HL-60 (cell line): ENCODE data around the gene NEGR1.

Source experiments
- DNase-seq, 2 experiments: peaks; one replicate each; pipeline ENCODE4 v3.0.0-alpha.2; 2010 to 2020; ENCODE audit warnings: low read depth in 1 of 2, low spot score in 1 of 2
- H3K27ac ChIP-seq: fragments of 250-450 bp; sonication (Bioruptor Pico); replicated peaks from 2 replicates; pipeline ENCODE4 v1.5.1; 2020; ENCODE audit warnings: mild to moderate bottlenecking, moderate library complexity
- H3K27me3 ChIP-seq: fragments of 250-450 bp; sonication (Bioruptor Pico); 2 replicates; pipeline ENCODE4 v1.5.1; 2021; ENCODE audit warnings: mild to moderate bottlenecking, moderate library complexity; ENCODE audit not compliant: insufficient read depth, poor library complexity, severe bottlenecking
- H3K4me3 ChIP-seq: replicated peaks from 2 replicates; pipeline ENCODE4 v1.5.1; 2011; ENCODE audit warnings: mild to moderate bottlenecking, control low read depth, low read length; ENCODE audit not compliant: insufficient read depth
- GABPA ChIP-seq: IDR thresholded peaks from 2 replicates; pipeline ENCODE4 v1.6.1; 2012; ENCODE audit warnings: low read depth
- POLR2AphosphoS5 ChIP-seq: IDR thresholded peaks from 2 replicates; pipeline ENCODE4 v1.6.1; 2012; ENCODE audit warnings: low read depth
- SPI1 ChIP-seq: IDR thresholded peaks from 2 replicates; pipeline ENCODE4 v1.6.1; 2012; ENCODE audit warnings: low read depth, mild to moderate bottlenecking, borderline replicate concordance
- TF ChIP-seq, protein P1 (sequence below): IDR thresholded peaks from 2 replicates; pipeline ENCODE4 v1.6.1; 2012; ENCODE audit warnings: low read depth; ENCODE audit not compliant: insufficient replicate concordance
- TF ChIP-seq, protein P2 (sequence below): IDR thresholded peaks from one replicate; pipeline ENCODE4 v1.5.1; 2011; ENCODE audit warnings: low read length, control low read depth, inconsistent platforms; ENCODE audit not compliant: insufficient read depth

The NEGR1 gene

DNA sequence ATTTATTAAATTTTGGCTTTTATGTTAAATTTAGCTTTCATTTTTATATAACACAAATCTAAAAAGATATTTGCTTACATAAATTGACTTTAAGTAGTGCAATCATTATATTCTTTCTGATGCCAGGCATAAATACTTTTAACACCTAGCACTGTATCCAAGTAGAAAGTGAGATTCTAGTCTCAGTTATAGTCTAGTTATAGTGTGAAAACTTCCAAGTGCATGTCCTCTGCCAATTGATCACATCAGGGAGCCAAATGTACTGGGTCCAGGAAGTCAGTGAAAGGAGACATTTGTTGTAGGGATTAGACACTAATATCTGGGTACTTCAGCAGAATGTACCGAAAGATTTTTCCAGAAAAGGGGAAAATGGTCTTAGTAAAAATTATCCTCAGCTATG lies 910.8 kb downstream of the NEGR1 start:
- no peak overlapping the region for H3K27ac ChIP-seq
- no peak for TF ChIP-seq POLR2AphosphoS5
- no peak for TF ChIP-seq SPI1
- TF ChIP-seq, protein P1, sequence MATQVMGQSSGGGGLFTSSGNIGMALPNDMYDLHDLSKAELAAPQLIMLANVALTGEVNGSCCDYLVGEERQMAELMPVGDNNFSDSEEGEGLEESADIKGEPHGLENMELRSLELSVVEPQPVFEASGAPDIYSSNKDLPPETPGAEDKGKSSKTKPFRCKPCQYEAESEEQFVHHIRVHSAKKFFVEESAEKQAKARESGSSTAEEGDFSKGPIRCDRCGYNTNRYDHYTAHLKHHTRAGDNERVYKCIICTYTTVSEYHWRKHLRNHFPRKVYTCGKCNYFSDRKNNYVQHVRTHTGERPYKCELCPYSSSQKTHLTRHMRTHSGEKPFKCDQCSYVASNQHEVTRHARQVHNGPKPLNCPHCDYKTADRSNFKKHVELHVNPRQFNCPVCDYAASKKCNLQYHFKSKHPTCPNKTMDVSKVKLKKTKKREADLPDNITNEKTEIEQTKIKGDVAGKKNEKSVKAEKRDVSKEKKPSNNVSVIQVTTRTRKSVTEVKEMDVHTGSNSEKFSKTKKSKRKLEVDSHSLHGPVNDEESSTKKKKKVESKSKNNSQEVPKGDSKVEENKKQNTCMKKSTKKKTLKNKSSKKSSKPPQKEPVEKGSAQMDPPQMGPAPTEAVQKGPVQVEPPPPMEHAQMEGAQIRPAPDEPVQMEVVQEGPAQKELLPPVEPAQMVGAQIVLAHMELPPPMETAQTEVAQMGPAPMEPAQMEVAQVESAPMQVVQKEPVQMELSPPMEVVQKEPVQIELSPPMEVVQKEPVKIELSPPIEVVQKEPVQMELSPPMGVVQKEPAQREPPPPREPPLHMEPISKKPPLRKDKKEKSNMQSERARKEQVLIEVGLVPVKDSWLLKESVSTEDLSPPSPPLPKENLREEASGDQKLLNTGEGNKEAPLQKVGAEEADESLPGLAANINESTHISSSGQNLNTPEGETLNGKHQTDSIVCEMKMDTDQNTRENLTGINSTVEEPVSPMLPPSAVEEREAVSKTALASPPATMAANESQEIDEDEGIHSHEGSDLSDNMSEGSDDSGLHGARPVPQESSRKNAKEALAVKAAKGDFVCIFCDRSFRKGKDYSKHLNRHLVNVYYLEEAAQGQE: no peak
- H3K27me3 ChIP-seq: no peaks in the 10 kb centered on the region
- no peak for DNase-seq
- H3K4me3 ChIP-seq: no peak overlapping the region

DNA sequence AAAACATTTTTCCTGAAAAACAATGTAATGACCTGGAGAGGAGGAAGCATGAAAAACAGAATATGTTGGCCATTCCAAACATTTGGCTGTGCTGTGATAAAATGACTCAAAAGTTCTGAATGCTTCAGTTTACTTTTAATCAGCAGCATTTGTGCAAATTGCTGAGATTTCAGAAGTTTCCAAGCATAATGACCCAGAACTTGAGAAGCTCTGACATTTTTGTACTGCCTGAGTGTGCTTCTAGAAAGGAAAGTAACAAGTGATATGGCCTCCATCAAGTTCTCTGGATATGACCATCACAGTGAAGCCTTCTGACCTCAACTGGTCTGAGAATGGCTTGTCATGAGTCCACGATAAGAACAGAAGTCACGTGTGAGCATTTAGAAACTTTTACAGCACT lies 918.1 kb downstream of the NEGR1 start:
- no peak for DNase-seq
- no peak overlapping the region for H3K4me3 ChIP-seq
- no peak overlapping the region for H3K27ac ChIP-seq
- TF ChIP-seq, protein P2, sequence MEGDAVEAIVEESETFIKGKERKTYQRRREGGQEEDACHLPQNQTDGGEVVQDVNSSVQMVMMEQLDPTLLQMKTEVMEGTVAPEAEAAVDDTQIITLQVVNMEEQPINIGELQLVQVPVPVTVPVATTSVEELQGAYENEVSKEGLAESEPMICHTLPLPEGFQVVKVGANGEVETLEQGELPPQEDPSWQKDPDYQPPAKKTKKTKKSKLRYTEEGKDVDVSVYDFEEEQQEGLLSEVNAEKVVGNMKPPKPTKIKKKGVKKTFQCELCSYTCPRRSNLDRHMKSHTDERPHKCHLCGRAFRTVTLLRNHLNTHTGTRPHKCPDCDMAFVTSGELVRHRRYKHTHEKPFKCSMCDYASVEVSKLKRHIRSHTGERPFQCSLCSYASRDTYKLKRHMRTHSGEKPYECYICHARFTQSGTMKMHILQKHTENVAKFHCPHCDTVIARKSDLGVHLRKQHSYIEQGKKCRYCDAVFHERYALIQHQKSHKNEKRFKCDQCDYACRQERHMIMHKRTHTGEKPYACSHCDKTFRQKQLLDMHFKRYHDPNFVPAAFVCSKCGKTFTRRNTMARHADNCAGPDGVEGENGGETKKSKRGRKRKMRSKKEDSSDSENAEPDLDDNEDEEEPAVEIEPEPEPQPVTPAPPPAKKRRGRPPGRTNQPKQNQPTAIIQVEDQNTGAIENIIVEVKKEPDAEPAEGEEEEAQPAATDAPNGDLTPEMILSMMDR: no peak
- TF ChIP-seq POLR2AphosphoS5 (no peak), GABPA (no peak), SPI1 (no peak)
- TF ChIP-seq, protein P1: no peak
- H3K27me3 ChIP-seq: no peaks in the 10 kb centered on the region

DNA sequence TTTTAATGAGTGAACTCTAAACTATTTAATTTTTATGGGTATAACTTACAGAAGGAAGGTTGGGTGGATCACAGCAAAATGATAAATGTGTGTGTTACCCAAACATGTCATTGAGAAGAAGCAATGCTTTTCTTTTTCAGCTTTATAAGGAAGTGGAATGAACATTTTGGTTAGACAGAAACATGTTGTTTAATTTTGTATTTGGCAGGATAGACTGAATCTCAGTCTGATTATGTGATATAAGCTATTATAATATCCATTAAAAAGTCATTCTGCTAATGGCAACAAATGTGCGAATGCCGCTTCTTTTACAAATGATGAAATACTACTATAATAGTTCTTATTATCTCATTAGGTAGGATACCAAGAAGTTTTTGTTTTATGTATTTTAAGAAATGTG lies 919.6 kb downstream of the NEGR1 start:
- TF ChIP-seq SPI1: no peak
- TF ChIP-seq, protein P1: no peak
- no peak for TF ChIP-seq GABPA
- TF ChIP-seq, protein P2: no peak
- no peak for TF ChIP-seq POLR2AphosphoS5
- H3K27ac ChIP-seq: no peak overlapping the region
- no peak overlapping the region for H3K4me3 ChIP-seq
- no peak for DNase-seq
- no peaks in the 10 kb centered on the region for H3K27me3 ChIP-seq

DNA sequence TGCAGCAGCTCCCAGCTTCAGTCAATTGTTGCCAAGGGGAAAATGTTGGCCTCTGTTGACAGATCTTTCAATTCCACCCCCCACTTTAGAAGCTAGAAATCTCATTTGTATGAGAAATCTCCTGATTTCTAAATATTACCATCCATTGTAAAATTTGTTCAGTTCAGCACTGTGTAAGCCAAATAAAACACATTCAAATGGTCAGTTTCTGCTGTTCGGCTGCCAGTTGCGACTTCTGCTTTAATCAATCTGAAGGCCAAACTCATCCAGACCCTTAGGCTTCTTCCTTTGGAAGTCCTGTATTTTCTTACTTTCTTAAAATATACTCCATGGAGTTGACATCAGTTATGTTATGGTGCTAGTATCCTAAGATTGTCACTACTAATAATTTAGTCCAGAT lies 920.3 kb downstream of the NEGR1 start:
- DNase-seq: no peak
- no peak overlapping the region for H3K4me3 ChIP-seq
- H3K27ac ChIP-seq: no peak overlapping the region
- TF ChIP-seq POLR2AphosphoS5 (no peak), SPI1 (no peak), GABPA (no peak)
- TF ChIP-seq, protein P1: no peak
- TF ChIP-seq, protein P2: no peak
- no peaks in the 10 kb centered on the region for H3K27me3 ChIP-seq
